ENCODE results near the gene FAM240B.

FAM240B gene

GRCh38 chr9:38747941-38748340, 28.0 kb upstream of the FAM240B start:
- no peak for TF ChIP-seq CTCF (IDR thresholded peaks at IDR 0.05; ENCODE audit: borderline replicate concordance, control extremely low read depth, extremely low read depth, insufficient read depth, missing control alignments)
- in situ Hi-C loops (cut with MboI; ENCODE audit: low sequenced_read_pairs, unreplicated experiment): no loop called here

GRCh38 chr9:38747067-38747466, 27.1 kb upstream of the FAM240B start:
- TF ChIP-seq CTCF (IDR thresholded peaks at IDR 0.05; ENCODE audit: borderline replicate concordance, control extremely low read depth, extremely low read depth, insufficient read depth, missing control alignments): no peak
- no peak for DNase-seq (ENCODE audit: low spot score)
- in situ Hi-C loops (cut with MboI; ENCODE audit: low sequenced_read_pairs, unreplicated experiment): no loop called here

More at GRCh38 chr9:38747941-38748340, 28.0 kb upstream of the FAM240B start:
- no peak for DNase-seq (ENCODE audit: low spot score)

DNA sequence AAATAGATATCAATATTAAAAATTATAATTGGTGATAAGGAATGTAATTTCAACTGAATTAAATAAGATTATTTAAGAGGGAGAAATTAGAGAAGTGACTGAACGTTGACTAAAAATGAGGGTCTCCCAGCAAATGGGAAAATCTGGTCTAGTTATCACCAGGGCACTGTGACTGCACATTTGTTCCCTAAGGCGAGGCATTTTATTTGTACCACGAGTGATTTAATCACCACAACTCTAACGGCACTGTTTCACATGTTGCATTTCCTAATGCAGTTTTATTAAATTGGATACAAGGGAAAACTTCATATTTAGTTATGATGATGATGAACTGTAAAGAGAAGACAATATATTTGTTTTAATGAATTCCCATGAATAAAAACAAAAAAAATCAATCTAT, 26.4 kb upstream of the FAM240B start:
- TF ChIP-seq CTCF (IDR thresholded peaks at IDR 0.05; ENCODE audit: borderline replicate concordance, control extremely low read depth, extremely low read depth, insufficient read depth, missing control alignments): no peak
- DNase-seq (ENCODE audit: low spot score): no peak
- in situ Hi-C loops (cut with MboI; ENCODE audit: low sequenced_read_pairs, unreplicated experiment): no loop called here

DNA sequence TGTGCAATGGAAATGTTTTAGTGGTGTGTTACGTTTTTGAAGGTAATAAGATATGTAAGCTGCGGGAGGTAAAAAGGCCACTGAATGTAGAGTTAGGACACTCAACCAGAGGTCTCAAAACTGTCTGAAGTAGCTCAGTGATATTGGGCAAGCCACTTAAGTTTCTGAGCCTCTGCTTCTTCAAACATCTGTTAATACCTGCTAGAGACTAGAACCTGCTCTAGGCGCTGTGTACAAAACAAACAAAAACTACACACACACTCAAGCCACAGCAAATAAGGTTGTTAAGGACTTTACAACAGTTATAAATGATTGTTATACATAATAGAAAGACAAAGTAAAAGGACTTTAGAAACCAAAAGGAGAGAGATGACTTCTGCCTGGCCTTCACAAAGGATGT, 24.6 kb upstream of the FAM240B start:
- no peak for TF ChIP-seq CTCF (IDR thresholded peaks at IDR 0.05; ENCODE audit: borderline replicate concordance, control extremely low read depth, extremely low read depth, insufficient read depth, missing control alignments)
- no peak for DNase-seq (ENCODE audit: low spot score)
- in situ Hi-C loops (cut with MboI; ENCODE audit: low sequenced_read_pairs, unreplicated experiment): no loop called here

GRCh38 chr9:38737246-38737645, 17.3 kb upstream of the FAM240B start:
- no peak for DNase-seq (ENCODE audit: low spot score)
- TF ChIP-seq CTCF (IDR thresholded peaks at IDR 0.05; ENCODE audit: borderline replicate concordance, control extremely low read depth, extremely low read depth, insufficient read depth, missing control alignments): no peak
- in situ Hi-C loops (cut with MboI; ENCODE audit: low sequenced_read_pairs, unreplicated experiment): no loop called here

- in situ Hi-C loops (cut with MboI; ENCODE audit: low sequenced_read_pairs, unreplicated experiment): no loop called here
- no peak for TF ChIP-seq CTCF (IDR thresholded peaks at IDR 0.05; ENCODE audit: borderline replicate concordance, control extremely low read depth, extremely low read depth, insufficient read depth, missing control alignments)
- no peak for DNase-seq (ENCODE audit: low spot score)
These were observed 14.9 kb upstream of the FAM240B start for GRCh38 chr9:38734831-38735230.

DNA sequence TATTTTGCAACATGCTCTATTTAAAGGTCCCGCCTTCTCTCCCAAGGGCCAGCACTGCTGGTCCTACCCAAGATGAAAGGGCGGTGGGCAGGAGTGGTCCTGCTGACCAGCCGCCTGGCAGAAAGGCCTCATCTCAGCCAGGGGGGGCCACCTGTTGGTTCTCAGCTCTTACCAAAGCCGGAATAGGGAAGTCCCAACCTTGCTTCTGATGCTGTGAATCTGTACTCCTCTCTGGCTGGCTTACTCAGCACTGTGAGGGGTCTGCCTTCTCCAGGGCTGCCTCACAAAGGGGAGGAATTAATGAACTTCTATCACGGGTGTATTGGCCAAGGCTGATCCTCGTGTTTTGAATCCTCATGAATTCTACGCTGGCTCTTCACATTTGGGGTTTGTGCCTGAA, 13.6 kb upstream of the FAM240B start:
- no peak for TF ChIP-seq CTCF (IDR thresholded peaks at IDR 0.05; ENCODE audit: borderline replicate concordance, control extremely low read depth, extremely low read depth, insufficient read depth, missing control alignments)
- DNase-seq (ENCODE audit: low spot score): no peak
- in situ Hi-C loops (cut with MboI; ENCODE audit: low sequenced_read_pairs, unreplicated experiment): no loop called here

Data from GM13976 (cell line).